Measurements from ENCODE around the gene ATP5MC2. TPM values are rescaled to one million over a fixed set of nuclear protein-coding genes. Genes with fewer than 3 reads are reported as not detected.
"Not testable (repeated sequence)": the region's sequence is repeated elsewhere in the genome, so short reads cannot be mapped to it uniquely, and the experiment has no call there.

Gene ATP5MC2
- total and polyA plus RNA-seq, 12 donors: 499 to 632 (median 546) TPM

GRCh38 chr12:53719649-53720048 is 43.8 kb upstream of the ATP5MC2 start:
- Histone ChIP-seq H3K4me1 (peaks cover 0 to 6% (median 0%) of the 10 kb centered on the region in 9 donors), H3K4me3 (no peak overlapping the region), H3K27ac (no peak overlapping the region), H3K27me3 (no peaks in the 10 kb centered on the region), H3K9me3 (no peaks in the 10 kb centered on the region), H3K36me3 (peaks cover 0 to 100% (median 75%) of the 10 kb centered on the region in 9 donors)
- WGBS, 2 donors: 75 to 78% methylated on average over 2 of the region's 2 CpGs
- DNase-seq: no peak
- intact Hi-C loops (cut with DNase I): no loop called here
- TF ChIP-seq CTCF (IDR thresholded peaks at IDR 0.05): no peak
- no peak for ATAC-seq

GRCh38 chr12:53718567-53718966 is 42.7 kb upstream of the ATP5MC2 start:
- H3K9me3 ChIP-seq; H3K4me3 ChIP-seq; H3K4me1 ChIP-seq; ATAC-seq; intact Hi-C loops (cut with DNase I); H3K27me3 ChIP-seq; DNase-seq; H3K27ac ChIP-seq: not testable (repeated sequence)
- 83 to 85% methylated on average over 6 of the region's 6 CpGs for WGBS, 2 donors
- H3K36me3 ChIP-seq: peaks cover 0 to 100% (median 76%) of the 10 kb centered on the region in 9 donors

- peak overlapping the region in 4 of 10 donors; percentile 23 to 56 (median 31) for H3K27ac ChIP-seq
- H3K4me3 ChIP-seq: no peak overlapping the region
- ATAC-seq: peak in 7 of 8 donors; percentile 61 to 95 (median 88)
- H3K27me3 ChIP-seq: no peaks in the 10 kb centered on the region
- intact Hi-C loops (cut with DNase I): no loop called here
- TF ChIP-seq CTCF (IDR thresholded peaks at IDR 0.05): no peak
- H3K4me1 ChIP-seq: peaks cover 0 to 6% (median 0%) of the 10 kb centered on the region in 9 donors
- peaks cover 0 to 100% (median 80%) of the 10 kb centered on the region in 9 donors for H3K36me3 ChIP-seq
- no peak for DNase-seq
- 53 to 66% methylated on average over 5 of the region's 5 CpGs for WGBS, 2 donors
- no peaks in the 10 kb centered on the region for H3K9me3 ChIP-seq
These were observed 41.4 kb upstream of the ATP5MC2 start for GRCh38 chr12:53717319-53717718.

- no peak for TF ChIP-seq CTCF (IDR thresholded peaks at IDR 0.05)
- Histone ChIP-seq H3K36me3 (peaks cover 0 to 85% (median 47%) of the 10 kb centered on the region in 9 donors), H3K27me3 (no peaks in the 10 kb centered on the region), H3K4me3 (no peak overlapping the region), H3K9me3 (no peaks in the 10 kb centered on the region), H3K27ac (no peak overlapping the region), H3K4me1 (peaks cover 0 to 6% (median 0%) of the 10 kb centered on the region in 9 donors)
- WGBS, 2 donors: 91 to 98% methylated on average over 4 of the region's 4 CpGs
- ATAC-seq (no peak), DNase-seq (no peak)
- intact Hi-C loops (cut with DNase I): no loop called here
These were observed 38.1 kb upstream of the ATP5MC2 start for GRCh38 chr12:53714004-53714403.

- Histone ChIP-seq H3K9me3 (no peaks in the 10 kb centered on the region), H3K4me1 (peaks cover 0 to 6% (median 0%) of the 10 kb centered on the region in 9 donors), H3K4me3 (no peak overlapping the region), H3K27ac (no peak overlapping the region), H3K27me3 (no peaks in the 10 kb centered on the region), H3K36me3 (peaks cover 0 to 80% (median 44%) of the 10 kb centered on the region in 9 donors)
- TF ChIP-seq CTCF (IDR thresholded peaks at IDR 0.05): no peak
- ATAC-seq (no peak), DNase-seq (no peak)
- intact Hi-C loops (cut with DNase I): no loop called here
- 81 to 83% methylated on average over 9 of the region's 9 CpGs for WGBS, 2 donors
These were observed 37.6 kb upstream of the ATP5MC2 start for GRCh38 chr12:53713516-53713915.

Measured in heart right ventricle (tissue), 16 donors.